A673 (cell line): Measurements from ENCODE around the gene CHTF18. TPM values are rescaled to one million over a fixed set of nuclear protein-coding genes. Genes with fewer than 3 reads are reported as not detected.

Experiments used
- BruUV-seq: library from RNA; stranded (reverse); fragments of 400-500 nt; replicated peaks from 2 replicates; lab custom pipeline; 2021; lab: Mats Ljungman, UMichigan
- CTCF ChIA-PET: fragments of 300-600 bp; sonication (Branson Sonifier 250); formaldehyde crosslinking; loops from one replicate; lab custom pipeline; 2022; ENCODE audit warnings: antibody characterized with exemption; lab: Charles Lee
- POLR2A ChIA-PET: fragments of 300-600 bp; sonication (Branson Sonifier 250); formaldehyde crosslinking; loops from one replicate; lab custom pipeline; 2022; ENCODE audit warnings: antibody characterized with exemption; ENCODE audit not compliant: low non-redundant PET; lab: Charles Lee
- DNase-seq: peaks from one replicate; pipeline ENCODE4 v3.0.0-alpha.2; 2015; ENCODE audit warnings: low spot score
- H3K27ac ChIP-seq: fragments of 200-600 bp; sonication (generic); 2 replicates; pipeline ENCODE4 v1.5.1; 2016; ENCODE audit warnings: mixed run types, low read depth, mild to moderate bottlenecking, mixed read lengths, antibody characterized with exemption, low read length; ENCODE audit not compliant: poor library complexity, severe bottlenecking
- H3K27me3 ChIP-seq: fragments of 200-600 bp; sonication (generic); replicated peaks from 2 replicates; pipeline ENCODE4 v1.6.1; 2017; ENCODE audit warnings: mixed run types, low read depth, mild to moderate bottlenecking, mixed read lengths, antibody characterized with exemption, low read length; ENCODE audit not compliant: insufficient read depth, poor library complexity
- H3K36me3 ChIP-seq: fragments of 200-600 bp; sonication (generic); 2 replicates; pipeline ENCODE4 v1.6.1; 2016; ENCODE audit warnings: mixed run types, mild to moderate bottlenecking, mixed read lengths, antibody characterized with exemption, low read length; ENCODE audit not compliant: insufficient read depth, poor library complexity, severe bottlenecking
- H3K4me1 ChIP-seq: fragments of 200-600 bp; sonication (generic); 2 replicates; pipeline ENCODE4 v1.6.1; 2017; ENCODE audit warnings: mixed run types, mild to moderate bottlenecking, mixed read lengths, antibody characterized with exemption, low read length; ENCODE audit not compliant: insufficient read depth, poor library complexity, severe bottlenecking
- H3K4me3 ChIP-seq: fragments of 200-600 bp; sonication (generic); 2 replicates; pipeline ENCODE4 v1.5.1; 2016; ENCODE audit warnings: low read depth, mixed run types, mild to moderate bottlenecking, mixed read lengths, low read length; ENCODE audit not compliant: poor library complexity, severe bottlenecking
- H3K9me3 ChIP-seq: fragments of 200-600 bp; sonication (generic); 2 replicates; pipeline ENCODE4 v1.6.1; 2016; ENCODE audit warnings: mixed run types, low read depth, mild to moderate bottlenecking, mixed read lengths, antibody characterized with exemption, low read length; ENCODE audit not compliant: poor library complexity, severe bottlenecking
- CTCF ChIP-seq: fragments of 300-800, 200-600 bp; sonication (generic); conservative IDR thresholded peaks from 2 replicates; pipeline ENCODE4 v1.5.1; 2017; ENCODE audit warnings: low read depth, mild to moderate bottlenecking, antibody characterized with exemption, low read length, moderate library complexity, mixed read lengths
- EZH2 ChIP-seq: fragments of 200-600 bp; sonication (generic); IDR thresholded peaks from 2 replicates; pipeline ENCODE4 v1.6.1; 2017; ENCODE audit warnings: borderline replicate concordance, low read depth, mild to moderate bottlenecking, mixed read lengths, antibody characterized with exemption, low read length; ENCODE audit not compliant: poor library complexity, severe bottlenecking
- intact Hi-C: fragments of 100-400 bp; cut with micrococcal nuclease; formaldehyde crosslinking; loops from one replicate; pipeline ENCODE4 v1.10.0; 2022; ENCODE audit not compliant: unreplicated experiment
- total RNA-seq: library from RNA; stranded (reverse); gene quantifications from 2 replicates; pipeline ENCODE4 v1.2.3, GENCODE V29; 2021

Gene CHTF18
- total RNA-seq, 1 experiment from 2014 or later = 125 TPM

- POLR2A ChIA-PET = interaction anchor here (0.6 kb wide), 1 partner anchor 256 kb away, joined by 3 read pairs; no protein-coding TSS in a partner anchor
- DNase-seq = peak; percentile 53
- Histone ChIP-seq H3K4me1 (peaks cover 8% of the 10 kb centered on the region), H3K27me3 (peaks cover 10% of the 10 kb centered on the region), H3K36me3 (peaks cover 19% of the 10 kb centered on the region), H3K27ac (no peak overlapping the region), H3K9me3 (no peaks in the 10 kb centered on the region), H3K4me3 (no peak overlapping the region)
- intact Hi-C loops = loop anchor here (5.0 kb wide), 1 partner anchor 74 kb away; no protein-coding TSS in a partner anchor
- no peak for TF ChIP-seq EZH2
- peak; percentile 71 for TF ChIP-seq CTCF
- CTCF ChIA-PET = interaction anchor here (0.6 kb wide), 2 partner anchors 33 to 74 kb away, joined by 3 to 5 read pairs; no protein-coding TSS in a partner anchor
- no TSS peak for BruUV-seq
Measured at GRCh38 chr16:785563-786535, 2.6 kb upstream of the CHTF18 start.

- no peak for DNase-seq
- BruUV-seq = no TSS peak
- peaks cover 8% of the 10 kb centered on the region for H3K4me1 ChIP-seq
- peaks cover 10% of the 10 kb centered on the region for H3K27me3 ChIP-seq
- H3K9me3 ChIP-seq = no peaks in the 10 kb centered on the region
- POLR2A ChIA-PET = no interaction called here
- TF ChIP-seq EZH2 (no peak), CTCF (no peak)
- peaks cover 34% of the 10 kb centered on the region for H3K36me3 ChIP-seq
- H3K4me3 ChIP-seq = peak overlapping the region; percentile 72
- CTCF ChIA-PET = interaction anchor here (1.4 kb wide), 1 partner anchor 68 kb away, joined by 5 read pairs; no protein-coding TSS in a partner anchor
- intact Hi-C loops = loop anchor here (5.0 kb wide), 1 partner anchor 75 kb away; no protein-coding TSS in a partner anchor
- H3K27ac ChIP-seq = peak overlapping the region; percentile 70
Measured at GRCh38 chr16:787321-787966, 976 bp upstream of the CHTF18 start.

GRCh38 chr16:787978-788398 is 432 bp upstream of the CHTF18 start, which contains the start of gene RPUSD1:
Gene RPUSD1 (minus strand): TSS chr16:788381. CDS start chr16:787737, 644 bp downstream.
- no peaks in the 10 kb centered on the region for H3K9me3 ChIP-seq
- no peak for TF ChIP-seq EZH2
- TF ChIP-seq CTCF = no peak
- no peak for DNase-seq
- BruUV-seq = no TSS peak
- intact Hi-C loops = loop anchor here (5.0 kb wide), 1 partner anchor 76 kb away; no protein-coding TSS in a partner anchor
- H3K27me3 ChIP-seq = peaks cover 6% of the 10 kb centered on the region
- ChIA-PET POLR2A (interaction anchor here (0.6 kb wide), 1 partner anchor 404 kb away, joined by 12 read pairs; no protein-coding TSS in a partner anchor), CTCF (interaction anchor here (1.4 kb wide), 1 partner anchor 68 kb away, joined by 5 read pairs; no protein-coding TSS in a partner anchor)
- peaks cover 37% of the 10 kb centered on the region for H3K36me3 ChIP-seq
- H3K4me1 ChIP-seq = peaks cover 8% of the 10 kb centered on the region
- peak within 1 kb of the TSS; percentile 72 for H3K4me3 ChIP-seq
- H3K27ac ChIP-seq = peak within 1 kb of the TSS; percentile 83
